ENCODE measurements around the gene ZNF764.

GRCh38 chr16:30553393-30553899 is 4.7 kb downstream of the ZNF764 start:
- TF ChIP-seq CTCF (optimal IDR thresholded peaks at IDR 0.05 in 1 of 3, IDR thresholded peaks at IDR 0.05 in 1 of 3, conservative IDR thresholded peaks at IDR 0.05 in 1 of 3; ENCODE audit: extremely low read depth in 1 of 3, insufficient read depth in 2 of 3, low read length in 3 of 3) (no peak), EZH2 (IDR thresholded peaks at IDR 0.05; ENCODE audit: low read length) (no peak)
